Activated T-cell treated with anti-CD3 and anti-CD28 coated beads, Interleukin-2, amount 50 U/mL, for 72 hours (primary cell): ENCODE measurements around the gene NCOA1. TPM values are rescaled to one million over a fixed set of nuclear protein-coding genes. Genes with fewer than 3 reads are reported as not detected.
"Not testable (repeated sequence)": the region's sequence is repeated elsewhere in the genome, so short reads cannot be mapped to it uniquely, and the experiment has no call there.

ENCODE experiments used
- ATAC-seq, 2 donors: fragments of 150-1000 bp; cut with Tn5 transposase; replicated peaks in 1 of 2; 2 replicates each; pipeline ENCODE4 v1.10.0; 2021; ENCODE audit warnings: moderate library complexity in 2 of 2, mild to moderate bottlenecking in 1 of 2
- DNase-seq, 2 donors: peaks; one replicate each; pipeline ENCODE4 v3.0.0; 2021 to 2022; ENCODE audit warnings: mixed read lengths in 1 of 2
- H3K27ac Mint-ChIP-seq: one replicate; pipeline ENCODE4 v1.8.0; 2022; ENCODE audit warnings: mild to moderate bottlenecking, moderate library complexity, mixed read lengths
- H3K27me3 Mint-ChIP-seq: one replicate; pipeline ENCODE4 v1.8.0; 2022; ENCODE audit warnings: low read depth, mixed read lengths
- H3K36me3 Mint-ChIP-seq, 2 donors: one replicate each; pipeline ENCODE4 v1.8.0; 2022; ENCODE audit warnings: mixed read lengths in 2 of 2, mild to moderate bottlenecking in 1 of 2; ENCODE audit not compliant: insufficient read depth in 2 of 2
- H3K4me1 Mint-ChIP-seq: one replicate; pipeline ENCODE4 v1.8.0; 2022; ENCODE audit warnings: low read depth, mixed read lengths
- H3K4me3 Mint-ChIP-seq, 2 donors: one replicate each; pipeline ENCODE4 v1.8.0; 2022; ENCODE audit warnings: mild to moderate bottlenecking in 2 of 2, mixed read lengths in 2 of 2, moderate library complexity in 2 of 2
- H3K9me3 Mint-ChIP-seq, 2 donors: one replicate each; pipeline ENCODE4 v1.8.0; 2022; ENCODE audit warnings: mixed read lengths in 2 of 2
- total RNA-seq, 2 donors: library from RNA; stranded (reverse); gene quantifications; one replicate each; pipeline ENCODE4 v1.2.3, GENCODE V29; 2022

NCOA1 gene
- total RNA-seq, 2 donors from 2014 or later = 29.8 to 32.7 TPM

- Mint-ChIP-seq H3K9me3 (peaks cover 2 to 3% of the 10 kb centered on the region in 2 donors), H3K27me3 (no peaks in the 10 kb centered on the region), H3K27ac (no peak overlapping the region), H3K4me3 (no peak overlapping the region), H3K4me1 (no peaks in the 10 kb centered on the region), H3K36me3 (peaks cover 1 to 5% of the 10 kb centered on the region in 2 donors)
- ATAC-seq = no peak
- DNase-seq = no peak
Observed at GRCh38 chr2:24651643-24652003, 160.6 kb downstream of the NCOA1 start.

GRCh38 chr2:24652265-24653182 is 161.5 kb downstream of the NCOA1 start:
- Mint-ChIP-seq H3K4me3 (no peak overlapping the region), H3K27me3 (no peaks in the 10 kb centered on the region), H3K27ac (peak overlapping the region; percentile 0), H3K36me3 (peaks cover 1 to 5% of the 10 kb centered on the region in 2 donors), H3K9me3 (peaks cover 2 to 3% of the 10 kb centered on the region in 2 donors), H3K4me1 (no peaks in the 10 kb centered on the region)
- no peak for ATAC-seq
- no peak for DNase-seq

GRCh38 chr2:24657818-24658217 is 166.8 kb downstream of the NCOA1 start:
- no peak for DNase-seq
- Mint-ChIP-seq H3K36me3 (no peaks in the 10 kb centered on the region), H3K27me3 (no peaks in the 10 kb centered on the region), H3K4me3 (no peak overlapping the region), H3K4me1 (no peaks in the 10 kb centered on the region), H3K9me3 (no peaks in the 10 kb centered on the region), H3K27ac (no peak overlapping the region)
- ATAC-seq = no peak

GRCh38 chr2:24658531-24659202 is 167.6 kb downstream of the NCOA1 start:
- DNase-seq (no peak), ATAC-seq (no peak)
- Mint-ChIP-seq H3K4me1 (no peaks in the 10 kb centered on the region), H3K9me3 (no peaks in the 10 kb centered on the region), H3K27me3 (no peaks in the 10 kb centered on the region), H3K27ac (no peak overlapping the region), H3K36me3 (no peaks in the 10 kb centered on the region), H3K4me3 (no peak overlapping the region)

GRCh38 chr2:24659862-24660261 is 168.8 kb downstream of the NCOA1 start:
- no peaks in the 10 kb centered on the region for H3K27me3 Mint-ChIP-seq
- H3K4me1 Mint-ChIP-seq = no peaks in the 10 kb centered on the region
- H3K27ac Mint-ChIP-seq = no peak overlapping the region
- H3K36me3 Mint-ChIP-seq = no peaks in the 10 kb centered on the region
- no peak for DNase-seq
- no peak overlapping the region for H3K4me3 Mint-ChIP-seq
- ATAC-seq = no peak
- H3K9me3 Mint-ChIP-seq = no peaks in the 10 kb centered on the region

GRCh38 chr2:24667542-24667941 is 176.5 kb downstream of the NCOA1 start:
- H3K27ac Mint-ChIP-seq = no peak overlapping the region
- no peaks in the 10 kb centered on the region for H3K27me3 Mint-ChIP-seq
- peaks cover 3% of the 10 kb centered on the region for H3K4me1 Mint-ChIP-seq
- ATAC-seq (no peak), DNase-seq (no peak)
- H3K36me3 Mint-ChIP-seq = peaks cover 0 to 2% of the 10 kb centered on the region in 2 donors
- H3K9me3 Mint-ChIP-seq = no peaks in the 10 kb centered on the region
- H3K4me3 Mint-ChIP-seq = no peak overlapping the region

GRCh38 chr2:24671230-24671629 is 180.2 kb downstream of the NCOA1 start:
- Mint-ChIP-seq H3K4me1 (peaks cover 12% of the 10 kb centered on the region), H3K27ac (no peak overlapping the region), H3K9me3 (no peaks in the 10 kb centered on the region), H3K4me3 (no peak overlapping the region), H3K27me3 (no peaks in the 10 kb centered on the region), H3K36me3 (peaks cover 3 to 6% of the 10 kb centered on the region in 2 donors)
- DNase-seq (no peak), ATAC-seq (no peak)

GRCh38 chr2:24672589-24672988 is 181.5 kb downstream of the NCOA1 start:
- H3K4me1 Mint-ChIP-seq = peaks cover 12% of the 10 kb centered on the region
- no peaks in the 10 kb centered on the region for H3K27me3 Mint-ChIP-seq
- H3K9me3 Mint-ChIP-seq = no peaks in the 10 kb centered on the region
- DNase-seq = peak in 1 of 2 donors; percentile 2
- H3K36me3 Mint-ChIP-seq = peaks cover 6% of the 10 kb centered on the region in 2 donors
- peak overlapping the region in 1 of 2 donors; percentile 52 for H3K4me3 Mint-ChIP-seq
- peak overlapping the region; percentile 75 for H3K27ac Mint-ChIP-seq
- ATAC-seq = peak; percentile 15 to 56

- no peak for DNase-seq
- Mint-ChIP-seq H3K9me3 (no peaks in the 10 kb centered on the region), H3K4me1 (peaks cover 12% of the 10 kb centered on the region), H3K4me3 (no peak overlapping the region), H3K27me3 (no peaks in the 10 kb centered on the region), H3K27ac (no peak overlapping the region), H3K36me3 (peaks cover 4 to 10% of the 10 kb centered on the region in 2 donors)
- ATAC-seq = no peak
Observed at GRCh38 chr2:24675338-24675737, 184.3 kb downstream of the NCOA1 start.

GRCh38 chr2:24676493-24676892 is 185.4 kb downstream of the NCOA1 start:
- DNase-seq = no peak
- peaks cover 12% of the 10 kb centered on the region for H3K4me1 Mint-ChIP-seq
- ATAC-seq = no peak
- H3K9me3 Mint-ChIP-seq = no peaks in the 10 kb centered on the region
- no peak overlapping the region for H3K4me3 Mint-ChIP-seq
- H3K27me3 Mint-ChIP-seq = no peaks in the 10 kb centered on the region
- no peak overlapping the region for H3K27ac Mint-ChIP-seq
- H3K36me3 Mint-ChIP-seq = peaks cover 4 to 10% of the 10 kb centered on the region in 2 donors

GRCh38 chr2:24678066-24678465 is 187.0 kb downstream of the NCOA1 start:
- DNase-seq, H3K27ac Mint-ChIP-seq, H3K4me1 Mint-ChIP-seq, H3K9me3 Mint-ChIP-seq, H3K4me3 Mint-ChIP-seq, ATAC-seq, H3K27me3 Mint-ChIP-seq: not testable (repeated sequence)
- peaks cover 4 to 10% of the 10 kb centered on the region in 2 donors for H3K36me3 Mint-ChIP-seq

- Mint-ChIP-seq H3K27me3 (no peaks in the 10 kb centered on the region), H3K9me3 (no peaks in the 10 kb centered on the region), H3K36me3 (peaks cover 1 to 10% of the 10 kb centered on the region in 2 donors), H3K27ac (no peak overlapping the region), H3K4me3 (no peak overlapping the region), H3K4me1 (no peaks in the 10 kb centered on the region)
- no peak for DNase-seq
- ATAC-seq = no peak
Observed at GRCh38 chr2:24680196-24680595, 189.1 kb downstream of the NCOA1 start.

GRCh38 chr2:24682304-24682703 is 191.2 kb downstream of the NCOA1 start:
- no peak for DNase-seq
- H3K36me3 Mint-ChIP-seq = peaks cover 0 to 11% of the 10 kb centered on the region in 2 donors
- H3K27me3 Mint-ChIP-seq = no peaks in the 10 kb centered on the region
- H3K9me3 Mint-ChIP-seq = no peaks in the 10 kb centered on the region
- no peak overlapping the region for H3K4me3 Mint-ChIP-seq
- no peak overlapping the region for H3K27ac Mint-ChIP-seq
- no peaks in the 10 kb centered on the region for H3K4me1 Mint-ChIP-seq
- no peak for ATAC-seq
